K562 (cell line): ENCODE measurements around the gene MYH7B. TPM values are rescaled to one million over a fixed set of nuclear protein-coding genes. Genes with fewer than 3 reads are reported as not detected.
A peak's percentile ranks its signal among the peaks of the same experiment; 100 is the strongest.

ENCODE experiments used
- SIN3A ChIP-seq, 2 experiments: fragments of 150-350 bp in 1 of 2; IDR thresholded peaks; 2 replicates each; pipeline ENCODE4 v1.6.1; 2011 to 2016; ENCODE audit warnings: borderline replicate concordance in 2 of 2, low read depth in 2 of 2, low read length in 2 of 2, mild to moderate bottlenecking in 2 of 2, moderate library complexity in 2 of 2; ENCODE audit not compliant: control insufficient read depth in 1 of 2
- SIN3B ChIP-seq: fragments of 450-650 bp; IDR thresholded peaks from 2 replicates; pipeline ENCODE4 v1.6.1; 2017; ENCODE audit warnings: low read depth, mild to moderate bottlenecking, moderate library complexity
- ZC3H8 ChIP-seq: fragments of 450-650 bp; IDR thresholded peaks from 2 replicates; pipeline ENCODE4 v1.6.1; 2017
- polyA plus RNA-seq, 8 experiments: library from polyadenylated mRNA; depleted of rRNA in 4 of 8; stranded (reverse) in 5 of 8; unstranded in 3 of 8; fragments of >200 nt; fragmentation: Nextera tagmentation in 2 of 8; fragmentation: Illumina TruSeq in 1 of 8; extraction: Ambion mirVana in 2 of 8; extraction: Trizol in 1 of 8; gene quantifications; 2 replicates each; pipeline versions ENCODE4 v1.2.1 to v1.2.3, GENCODE V29; 2011 to 2014; ENCODE audit warnings: inconsistent platforms in 1 of 8, missing spikeins in 1 of 8
- total RNA-seq, 7 experiments: library from RNA; depleted of rRNA in 6 of 7; stranded (reverse); fragments of >200 nt in 6 of 7; fragmentation: Illumina TruSeq in 2 of 7; extraction: Trizol in 2 of 7; gene quantifications; 2 replicates each; pipeline versions ENCODE4 v1.2.1 to v1.2.3, GENCODE V29; 2011 to 2021; ENCODE audit warnings: low replicate concordance in 1 of 7
- TF ChIP-seq, protein P1 (sequence below): fragments of 450-650 bp; IDR thresholded peaks from 2 replicates; pipeline ENCODE4 v1.6.1; 2016; ENCODE audit warnings: mild to moderate bottlenecking, moderate library complexity
- TF ChIP-seq, protein P2 (sequence below): fragments of 450-650 bp; formaldehyde crosslinking; IDR thresholded peaks from 2 replicates; pipeline ENCODE4 v1.4.0; 2022; ENCODE audit warnings: missing genetic modification characterization
- TF ChIP-seq, protein P3 (sequence below): fragments of 450-650 bp; IDR thresholded peaks from 2 replicates; pipeline ENCODE4 v1.6.1; 2016; ENCODE audit warnings: missing biosample characterization, missing genetic modification characterization
- TF ChIP-seq, protein P4 (sequence below): fragments of 150-350 bp; conservative IDR thresholded peaks from 2 replicates; pipeline ENCODE4 v1.6.1; 2014; ENCODE audit warnings: low read length

Gene MYH7B
- total and polyA plus RNA-seq, 9 of the 15 experiments (the other 6 are each of a cell fraction or from before 2014, with no cell fraction given) = 0.07 to 0.34 (median 0.13) TPM; not detected in 3

DNA sequence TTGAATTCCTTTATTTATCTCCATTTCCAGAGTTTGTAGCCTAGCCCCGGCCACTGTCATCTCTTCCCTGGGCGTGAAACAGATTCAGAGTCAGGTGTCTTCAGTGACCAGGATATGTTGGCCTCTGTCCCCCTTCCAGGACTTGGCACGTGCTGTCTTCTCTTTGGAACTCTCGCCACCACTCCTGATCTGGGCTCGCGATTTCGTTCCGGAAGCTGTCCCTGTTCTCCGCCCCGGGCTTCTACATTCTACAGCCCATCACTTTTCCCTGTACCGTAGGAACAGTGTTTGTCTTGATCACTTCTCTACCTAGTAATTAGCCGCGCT is 801 bp upstream of the MYH7B start (continued):
- TF ChIP-seq, protein P1, sequence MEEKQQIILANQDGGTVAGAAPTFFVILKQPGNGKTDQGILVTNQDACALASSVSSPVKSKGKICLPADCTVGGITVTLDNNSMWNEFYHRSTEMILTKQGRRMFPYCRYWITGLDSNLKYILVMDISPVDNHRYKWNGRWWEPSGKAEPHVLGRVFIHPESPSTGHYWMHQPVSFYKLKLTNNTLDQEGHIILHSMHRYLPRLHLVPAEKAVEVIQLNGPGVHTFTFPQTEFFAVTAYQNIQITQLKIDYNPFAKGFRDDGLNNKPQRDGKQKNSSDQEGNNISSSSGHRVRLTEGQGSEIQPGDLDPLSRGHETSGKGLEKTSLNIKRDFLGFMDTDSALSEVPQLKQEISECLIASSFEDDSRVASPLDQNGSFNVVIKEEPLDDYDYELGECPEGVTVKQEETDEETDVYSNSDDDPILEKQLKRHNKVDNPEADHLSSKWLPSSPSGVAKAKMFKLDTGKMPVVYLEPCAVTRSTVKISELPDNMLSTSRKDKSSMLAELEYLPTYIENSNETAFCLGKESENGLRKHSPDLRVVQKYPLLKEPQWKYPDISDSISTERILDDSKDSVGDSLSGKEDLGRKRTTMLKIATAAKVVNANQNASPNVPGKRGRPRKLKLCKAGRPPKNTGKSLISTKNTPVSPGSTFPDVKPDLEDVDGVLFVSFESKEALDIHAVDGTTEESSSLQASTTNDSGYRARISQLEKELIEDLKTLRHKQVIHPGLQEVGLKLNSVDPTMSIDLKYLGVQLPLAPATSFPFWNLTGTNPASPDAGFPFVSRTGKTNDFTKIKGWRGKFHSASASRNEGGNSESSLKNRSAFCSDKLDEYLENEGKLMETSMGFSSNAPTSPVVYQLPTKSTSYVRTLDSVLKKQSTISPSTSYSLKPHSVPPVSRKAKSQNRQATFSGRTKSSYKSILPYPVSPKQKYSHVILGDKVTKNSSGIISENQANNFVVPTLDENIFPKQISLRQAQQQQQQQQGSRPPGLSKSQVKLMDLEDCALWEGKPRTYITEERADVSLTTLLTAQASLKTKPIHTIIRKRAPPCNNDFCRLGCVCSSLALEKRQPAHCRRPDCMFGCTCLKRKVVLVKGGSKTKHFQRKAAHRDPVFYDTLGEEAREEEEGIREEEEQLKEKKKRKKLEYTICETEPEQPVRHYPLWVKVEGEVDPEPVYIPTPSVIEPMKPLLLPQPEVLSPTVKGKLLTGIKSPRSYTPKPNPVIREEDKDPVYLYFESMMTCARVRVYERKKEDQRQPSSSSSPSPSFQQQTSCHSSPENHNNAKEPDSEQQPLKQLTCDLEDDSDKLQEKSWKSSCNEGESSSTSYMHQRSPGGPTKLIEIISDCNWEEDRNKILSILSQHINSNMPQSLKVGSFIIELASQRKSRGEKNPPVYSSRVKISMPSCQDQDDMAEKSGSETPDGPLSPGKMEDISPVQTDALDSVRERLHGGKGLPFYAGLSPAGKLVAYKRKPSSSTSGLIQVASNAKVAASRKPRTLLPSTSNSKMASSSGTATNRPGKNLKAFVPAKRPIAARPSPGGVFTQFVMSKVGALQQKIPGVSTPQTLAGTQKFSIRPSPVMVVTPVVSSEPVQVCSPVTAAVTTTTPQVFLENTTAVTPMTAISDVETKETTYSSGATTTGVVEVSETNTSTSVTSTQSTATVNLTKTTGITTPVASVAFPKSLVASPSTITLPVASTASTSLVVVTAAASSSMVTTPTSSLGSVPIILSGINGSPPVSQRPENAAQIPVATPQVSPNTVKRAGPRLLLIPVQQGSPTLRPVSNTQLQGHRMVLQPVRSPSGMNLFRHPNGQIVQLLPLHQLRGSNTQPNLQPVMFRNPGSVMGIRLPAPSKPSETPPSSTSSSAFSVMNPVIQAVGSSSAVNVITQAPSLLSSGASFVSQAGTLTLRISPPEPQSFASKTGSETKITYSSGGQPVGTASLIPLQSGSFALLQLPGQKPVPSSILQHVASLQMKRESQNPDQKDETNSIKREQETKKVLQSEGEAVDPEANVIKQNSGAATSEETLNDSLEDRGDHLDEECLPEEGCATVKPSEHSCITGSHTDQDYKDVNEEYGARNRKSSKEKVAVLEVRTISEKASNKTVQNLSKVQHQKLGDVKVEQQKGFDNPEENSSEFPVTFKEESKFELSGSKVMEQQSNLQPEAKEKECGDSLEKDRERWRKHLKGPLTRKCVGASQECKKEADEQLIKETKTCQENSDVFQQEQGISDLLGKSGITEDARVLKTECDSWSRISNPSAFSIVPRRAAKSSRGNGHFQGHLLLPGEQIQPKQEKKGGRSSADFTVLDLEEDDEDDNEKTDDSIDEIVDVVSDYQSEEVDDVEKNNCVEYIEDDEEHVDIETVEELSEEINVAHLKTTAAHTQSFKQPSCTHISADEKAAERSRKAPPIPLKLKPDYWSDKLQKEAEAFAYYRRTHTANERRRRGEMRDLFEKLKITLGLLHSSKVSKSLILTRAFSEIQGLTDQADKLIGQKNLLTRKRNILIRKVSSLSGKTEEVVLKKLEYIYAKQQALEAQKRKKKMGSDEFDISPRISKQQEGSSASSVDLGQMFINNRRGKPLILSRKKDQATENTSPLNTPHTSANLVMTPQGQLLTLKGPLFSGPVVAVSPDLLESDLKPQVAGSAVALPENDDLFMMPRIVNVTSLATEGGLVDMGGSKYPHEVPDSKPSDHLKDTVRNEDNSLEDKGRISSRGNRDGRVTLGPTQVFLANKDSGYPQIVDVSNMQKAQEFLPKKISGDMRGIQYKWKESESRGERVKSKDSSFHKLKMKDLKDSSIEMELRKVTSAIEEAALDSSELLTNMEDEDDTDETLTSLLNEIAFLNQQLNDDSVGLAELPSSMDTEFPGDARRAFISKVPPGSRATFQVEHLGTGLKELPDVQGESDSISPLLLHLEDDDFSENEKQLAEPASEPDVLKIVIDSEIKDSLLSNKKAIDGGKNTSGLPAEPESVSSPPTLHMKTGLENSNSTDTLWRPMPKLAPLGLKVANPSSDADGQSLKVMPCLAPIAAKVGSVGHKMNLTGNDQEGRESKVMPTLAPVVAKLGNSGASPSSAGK = peak; percentile 64
- TF ChIP-seq, protein P2, sequence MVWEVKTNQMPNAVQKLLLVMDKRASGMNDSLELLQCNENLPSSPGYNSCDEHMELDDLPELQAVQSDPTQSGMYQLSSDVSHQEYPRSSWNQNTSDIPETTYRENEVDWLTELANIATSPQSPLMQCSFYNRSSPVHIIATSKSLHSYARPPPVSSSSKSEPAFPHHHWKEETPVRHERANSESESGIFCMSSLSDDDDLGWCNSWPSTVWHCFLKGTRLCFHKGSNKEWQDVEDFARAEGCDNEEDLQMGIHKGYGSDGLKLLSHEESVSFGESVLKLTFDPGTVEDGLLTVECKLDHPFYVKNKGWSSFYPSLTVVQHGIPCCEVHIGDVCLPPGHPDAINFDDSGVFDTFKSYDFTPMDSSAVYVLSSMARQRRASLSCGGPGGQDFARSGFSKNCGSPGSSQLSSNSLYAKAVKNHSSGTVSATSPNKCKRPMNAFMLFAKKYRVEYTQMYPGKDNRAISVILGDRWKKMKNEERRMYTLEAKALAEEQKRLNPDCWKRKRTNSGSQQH (CRISPR knock-in tag) = no peak
- TF ChIP-seq, protein P3, sequence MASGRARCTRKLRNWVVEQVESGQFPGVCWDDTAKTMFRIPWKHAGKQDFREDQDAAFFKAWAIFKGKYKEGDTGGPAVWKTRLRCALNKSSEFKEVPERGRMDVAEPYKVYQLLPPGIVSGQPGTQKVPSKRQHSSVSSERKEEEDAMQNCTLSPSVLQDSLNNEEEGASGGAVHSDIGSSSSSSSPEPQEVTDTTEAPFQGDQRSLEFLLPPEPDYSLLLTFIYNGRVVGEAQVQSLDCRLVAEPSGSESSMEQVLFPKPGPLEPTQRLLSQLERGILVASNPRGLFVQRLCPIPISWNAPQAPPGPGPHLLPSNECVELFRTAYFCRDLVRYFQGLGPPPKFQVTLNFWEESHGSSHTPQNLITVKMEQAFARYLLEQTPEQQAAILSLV (tag) = no peak
- TF ChIP-seq, protein P4, sequence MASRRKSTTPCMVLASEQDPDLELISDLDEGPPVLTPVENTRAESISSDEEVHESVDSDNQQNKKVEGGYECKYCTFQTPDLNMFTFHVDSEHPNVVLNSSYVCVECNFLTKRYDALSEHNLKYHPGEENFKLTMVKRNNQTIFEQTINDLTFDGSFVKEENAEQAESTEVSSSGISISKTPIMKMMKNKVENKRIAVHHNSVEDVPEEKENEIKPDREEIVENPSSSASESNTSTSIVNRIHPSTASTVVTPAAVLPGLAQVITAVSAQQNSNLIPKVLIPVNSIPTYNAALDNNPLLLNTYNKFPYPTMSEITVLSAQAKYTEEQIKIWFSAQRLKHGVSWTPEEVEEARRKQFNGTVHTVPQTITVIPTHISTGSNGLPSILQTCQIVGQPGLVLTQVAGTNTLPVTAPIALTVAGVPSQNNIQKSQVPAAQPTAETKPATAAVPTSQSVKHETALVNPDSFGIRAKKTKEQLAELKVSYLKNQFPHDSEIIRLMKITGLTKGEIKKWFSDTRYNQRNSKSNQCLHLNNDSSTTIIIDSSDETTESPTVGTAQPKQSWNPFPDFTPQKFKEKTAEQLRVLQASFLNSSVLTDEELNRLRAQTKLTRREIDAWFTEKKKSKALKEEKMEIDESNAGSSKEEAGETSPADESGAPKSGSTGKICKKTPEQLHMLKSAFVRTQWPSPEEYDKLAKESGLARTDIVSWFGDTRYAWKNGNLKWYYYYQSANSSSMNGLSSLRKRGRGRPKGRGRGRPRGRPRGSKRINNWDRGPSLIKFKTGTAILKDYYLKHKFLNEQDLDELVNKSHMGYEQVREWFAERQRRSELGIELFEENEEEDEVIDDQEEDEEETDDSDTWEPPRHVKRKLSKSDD = no peak
- TF ChIP-seq SIN3B (no peak), ZC3H8 (no peak), SIN3A (IDR thresholded peaks at IDR 0.05; ENCODE audit: borderline replicate concordance in 2 of 2, control insufficient read depth in 1 of 2, low read depth in 2 of 2, low read length in 2 of 2) (peak in 1 of 2 experiments; percentile 40; a peak in 1 of 4 replicates)
